K562 (cell line): Measurements from ENCODE around the gene SLC22A15. TPM values are rescaled to one million over a fixed set of nuclear protein-coding genes. Genes with fewer than 3 reads are reported as not detected.

Source experiments
- ATAC-seq: fragments of 200-7000 bp; cut with Tn5 transposase; 3 replicates; pipeline ENCODE4 v1.9.1; 2020; ENCODE audit warnings: moderate library complexity
- BruUV-seq: library from RNA; stranded (reverse); fragments of 400-500 nt; replicated peaks from 2 replicates; lab custom pipeline; 2021; lab: Mats Ljungman, UMichigan
- CTCF ChIA-PET: fragments of 300-600 bp; formaldehyde crosslinking; extraction: SDS; loops from one replicate; lab custom pipeline; 2021; ENCODE audit warnings: low intra/inter-chr PET ratio; lab: Yijun Ruan, JAX
- POLR2A ChIA-PET: fragments of 300-600, 350-650 bp; sonication (Branson Sonifier 250); formaldehyde crosslinking; extraction: SDS; loops from one replicate; lab custom pipeline; 2021; ENCODE audit warnings: antibody characterized with exemption, inconsistent platforms; lab: Yijun Ruan, JAX
- DNase-seq, 4 experiments: peaks; one replicate each; pipeline versions ENCODE4 v3.0.0 to v3.0.0-alpha.2; 2011 to 2018; ENCODE audit warnings: low spot score in 3 of 4, mixed read lengths in 3 of 4; ENCODE audit errors: extremely low read depth in 1 of 4
- FAIRE-seq: peaks from 2 replicates; lab custom pipeline; 2011; peaks lifted over from hg19 to GRCh38; lab: Jason Lieb, UNC
- H2AFZ ChIP-seq: 2 replicates; pipeline ENCODE4 v1.6.0; 2011; ENCODE audit warnings: low read depth, low read length, control low read depth, inconsistent platforms
- H3K27ac ChIP-seq: fragments of 200-600 bp; 3 replicates; pipeline ENCODE4 v1.8.0; 2011; ENCODE audit warnings: low read depth, mild to moderate bottlenecking, control low read depth, inconsistent platforms, low read length, moderate library complexity, mixed read lengths; ENCODE audit errors: extremely low read depth
- H3K27me3 ChIP-seq, 2 experiments: fragments of 300-600 bp in 1 of 2; 2 replicates in 1 of 2; 3 replicates in 1 of 2; pipeline versions ENCODE4 v1.6.0 to v1.8.0; 2011; ENCODE audit warnings: inconsistent platforms in 2 of 2, low read length in 2 of 2, mild to moderate bottlenecking in 1 of 2, mixed read lengths in 1 of 2, moderate library complexity in 1 of 2; ENCODE audit not compliant: control insufficient read depth in 2 of 2, insufficient read depth in 2 of 2
- H3K36me3 ChIP-seq: fragments of 300-600 bp; 3 replicates; pipeline ENCODE4 v1.8.0; 2011; ENCODE audit warnings: mild to moderate bottlenecking, low read length, inconsistent platforms; ENCODE audit not compliant: control insufficient read depth, insufficient read depth
- H3K4me1 ChIP-seq, 2 experiments: fragments of 200-600 bp in 1 of 2; replicated peaks in 1 of 2; 2 replicates in 1 of 2; 3 replicates in 1 of 2; pipeline versions ENCODE4 v1.5.1 to v1.8.0; 2011; ENCODE audit warnings: inconsistent platforms in 2 of 2, low read length in 2 of 2, mild to moderate bottlenecking in 1 of 2, mixed read lengths in 1 of 2, moderate library complexity in 1 of 2; ENCODE audit not compliant: control insufficient read depth in 2 of 2, insufficient read depth in 2 of 2
- H3K4me2 ChIP-seq: 2 replicates; pipeline ENCODE4 v1.6.1; 2011; ENCODE audit warnings: low read length, control low read depth, inconsistent platforms, mixed read lengths; ENCODE audit not compliant: insufficient read depth
- H3K4me3 ChIP-seq: fragments of 200-600 bp; sonication (generic), shearing (Covaris generic); 2 replicates; pipeline ENCODE4 v1.5.1; 2016; ENCODE audit warnings: control low read depth, inconsistent platforms
- H3K79me2 ChIP-seq: fragments of 200-600 bp; 3 replicates; pipeline ENCODE4 v1.8.0; 2011; ENCODE audit warnings: low read length, inconsistent platforms; ENCODE audit not compliant: control insufficient read depth, insufficient read depth
- H3K9ac ChIP-seq, 2 experiments: 2 replicates each; pipeline versions ENCODE4 v1.6.0 to v1.6.1; 2011; ENCODE audit warnings: low read depth in 2 of 2, low read length in 2 of 2, control low read depth in 1 of 2, inconsistent platforms in 1 of 2, mild to moderate bottlenecking in 1 of 2, mixed read lengths in 1 of 2; ENCODE audit not compliant: insufficient read depth in 1 of 2
- H3K9me1 ChIP-seq: one replicate; pipeline ENCODE4 v1.6.0; 2011; ENCODE audit warnings: inconsistent platforms, mild to moderate bottlenecking, low read length, moderate library complexity; ENCODE audit not compliant: control insufficient read depth, insufficient read depth
- H3K9me3 ChIP-seq: replicated peaks from 2 replicates; pipeline ENCODE4 v1.5.1; 2011; ENCODE audit warnings: low read depth, low read length, inconsistent platforms; ENCODE audit not compliant: control insufficient read depth, insufficient read depth
- H4K20me1 ChIP-seq: replicated peaks from 2 replicates; pipeline ENCODE4 v1.6.1; 2011; ENCODE audit warnings: low read length, inconsistent platforms, mixed read lengths; ENCODE audit not compliant: control insufficient read depth, insufficient read depth
- ELF1 ChIP-seq: fragments of 200-800 bp; sonication (Bioruptor generic); IDR thresholded peaks from 2 replicates; pipeline ENCODE4 v1.6.1; 2016; ENCODE audit warnings: missing genetic modification characterization, missing compliant biosample characterization
- HNRNPUL1 ChIP-seq: fragments of 200-400 bp; formaldehyde crosslinking; IDR thresholded peaks from 2 replicates; pipeline ENCODE4 v1.6.1; 2017; ENCODE audit warnings: low read length
- NFYB ChIP-seq: IDR thresholded peaks from 2 replicates; pipeline ENCODE4 v1.6.1; 2011; ENCODE audit warnings: mild to moderate bottlenecking, moderate library complexity; ENCODE audit not compliant: insufficient read length; ENCODE audit errors: extremely low read depth
- PHB ChIP-seq: fragments of 250-450 bp; sonication (Bioruptor Pico); IDR thresholded peaks from 2 replicates; pipeline ENCODE4 v1.5.0; 2021
- RBM25 ChIP-seq: fragments of 200-400 bp; formaldehyde crosslinking; IDR thresholded peaks from 2 replicates; pipeline ENCODE4 v1.6.1; 2018; ENCODE audit warnings: low read length, low read depth, moderate library complexity; ENCODE audit not compliant: severe bottlenecking
- WGBS: fragments of 100-300 bp; shearing (Covaris generic); methylation state at CpG from one replicate; pipeline ENCODE4 v1.1.6; 2016; ENCODE audit warnings: low coverage, mixed read lengths; ENCODE audit not compliant: insufficient coverage; ENCODE audit errors: missing lambda C conversion rate; 5-methylcytosine and 5-hydroxymethylcytosine counted together
- in situ Hi-C: fragments of 300-500 bp; cut with MboI; formaldehyde crosslinking; loops from 4 replicates; pipeline ENCODE4 v1.15.0; 2018; ENCODE audit warnings: inconsistent platforms, mixed read lengths
- intact Hi-C: fragments of 100-400 bp; cut with micrococcal nuclease; formaldehyde crosslinking; loops from 2 replicates; pipeline ENCODE4 v1.14.2; 2022
- polyA plus RNA-seq, 8 experiments: library from polyadenylated mRNA; depleted of rRNA in 4 of 8; stranded (reverse) in 5 of 8; unstranded in 3 of 8; fragments of >200 nt; fragmentation: Nextera tagmentation in 2 of 8; fragmentation: Illumina TruSeq in 1 of 8; extraction: Ambion mirVana in 2 of 8; extraction: Trizol in 1 of 8; gene quantifications; 2 replicates each; pipeline versions ENCODE4 v1.2.1 to v1.2.3, GENCODE V29; 2011 to 2014; ENCODE audit warnings: inconsistent platforms in 1 of 8, missing spikeins in 1 of 8
- total RNA-seq, 7 experiments: library from RNA; depleted of rRNA in 6 of 7; stranded (reverse); fragments of >200 nt in 6 of 7; fragmentation: Illumina TruSeq in 2 of 7; extraction: Trizol in 2 of 7; gene quantifications; 2 replicates each; pipeline versions ENCODE4 v1.2.1 to v1.2.3, GENCODE V29; 2011 to 2021; ENCODE audit warnings: low replicate concordance in 1 of 7
- TF ChIP-seq, protein P1 (sequence below): fragments of 450-650 bp; IDR thresholded peaks from one replicate; pipeline ENCODE4 v1.6.1; 2018; ENCODE audit warnings: mild to moderate bottlenecking, moderate library complexity; ENCODE audit not compliant: partially characterized antibody

The SLC22A15 gene
- total and polyA plus RNA-seq, 9 of the 15 experiments (the other 6 are each of a cell fraction or from before 2014, with no cell fraction given): 0.24 to 2.7 (median 1.2) TPM

DNA sequence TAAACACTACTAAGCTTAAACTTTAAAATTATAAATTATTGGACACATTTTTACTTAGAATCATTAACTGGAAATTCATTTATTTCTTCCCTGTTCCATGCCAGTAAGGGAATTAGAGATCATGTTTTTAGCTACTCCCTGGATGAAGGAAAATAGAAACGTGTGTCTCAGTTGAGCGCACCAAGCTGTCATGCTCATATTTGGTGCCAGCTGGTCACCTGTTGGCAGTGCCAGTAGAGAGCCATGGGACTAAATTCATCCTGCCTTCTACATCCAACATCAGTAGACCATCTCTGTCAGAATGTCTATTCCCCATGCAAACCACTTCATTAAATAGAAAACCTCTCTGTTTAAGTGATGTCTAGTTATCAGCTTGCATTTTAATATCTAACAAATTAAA, 17.4 kb upstream of the SLC22A15 start:
- no peaks in the 10 kb centered on the region for H3K9me1 ChIP-seq
- FAIRE-seq (no peak), ATAC-seq (no peak), DNase-seq (no peak)
- H3K36me3 ChIP-seq: no peaks in the 10 kb centered on the region
- 0% methylated on average over 2 of the region's 2 CpGs for WGBS
- ChIA-PET CTCF (no interaction called here), POLR2A (no interaction called here)
- no peaks in the 10 kb centered on the region for H3K79me2 ChIP-seq
- no peak overlapping the region for H2AFZ ChIP-seq
- H3K4me2 ChIP-seq: no peak overlapping the region
- no peaks in the 10 kb centered on the region for H4K20me1 ChIP-seq
- intact Hi-C loops: no loop called here
- TF ChIP-seq NFYB (no peak), PHB (CRISPR knock-in tag) (no peak), HNRNPUL1 (no peak), ELF1 (tag) (no peak), RBM25 (no peak)
- TF ChIP-seq, protein P1, sequence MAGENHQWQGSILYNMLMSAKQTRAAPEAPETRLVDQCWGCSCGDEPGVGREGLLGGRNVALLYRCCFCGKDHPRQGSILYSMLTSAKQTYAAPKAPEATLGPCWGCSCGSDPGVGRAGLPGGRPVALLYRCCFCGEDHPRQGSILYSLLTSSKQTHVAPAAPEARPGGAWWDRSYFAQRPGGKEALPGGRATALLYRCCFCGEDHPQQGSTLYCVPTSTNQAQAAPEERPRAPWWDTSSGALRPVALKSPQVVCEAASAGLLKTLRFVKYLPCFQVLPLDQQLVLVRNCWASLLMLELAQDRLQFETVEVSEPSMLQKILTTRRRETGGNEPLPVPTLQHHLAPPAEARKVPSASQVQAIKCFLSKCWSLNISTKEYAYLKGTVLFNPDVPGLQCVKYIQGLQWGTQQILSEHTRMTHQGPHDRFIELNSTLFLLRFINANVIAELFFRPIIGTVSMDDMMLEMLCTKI: no peak
- no peak overlapping the region for H3K4me3 ChIP-seq
- H3K27ac ChIP-seq: no peak overlapping the region
- no peaks in the 10 kb centered on the region for H3K9me3 ChIP-seq
- H3K9ac ChIP-seq: no peak overlapping the region
- no peaks in the 10 kb centered on the region; a peak in 1 of 5 replicates for H3K27me3 ChIP-seq
- no TSS peak for BruUV-seq
- in situ Hi-C loops: no loop called here
- H3K4me1 ChIP-seq: no peaks in the 10 kb centered on the region
